Measurements from ENCODE around the gene GPN1.
A peak's percentile ranks its signal among the peaks of the same experiment; 100 is the strongest.

The GPN1 gene

GRCh38 chr2:27647737-27648136, 18.9 kb downstream of the GPN1 start:
- peaks cover 5% of the 10 kb centered on the region for H3K4me1 Mint-ChIP-seq
- no peak for ATAC-seq
- H3K36me3 Mint-ChIP-seq: peaks cover 99% of the 10 kb centered on the region
- H3K9me3 Mint-ChIP-seq: no peaks in the 10 kb centered on the region
- no peak overlapping the region for H3K4me3 Mint-ChIP-seq
- DNase-seq (ENCODE audit: low spot score in 2 of 2): no peak
- H3K27ac Mint-ChIP-seq: peak overlapping the region; percentile 72

GRCh38 chr2:27651056-27651455, 22.2 kb downstream of the GPN1 start:
- Mint-ChIP-seq H3K9me3 (no peaks in the 10 kb centered on the region), H3K4me1 (peaks cover 18% of the 10 kb centered on the region), H3K27ac (no peak overlapping the region), H3K36me3 (peaks cover 99% of the 10 kb centered on the region), H3K4me3 (no peak overlapping the region)
- no peak for ATAC-seq
- no peak for DNase-seq (ENCODE audit: low spot score in 2 of 2)

GRCh38 chr2:27652341-27652740, 23.5 kb downstream of the GPN1 start:
- peaks cover 18% of the 10 kb centered on the region for H3K4me1 Mint-ChIP-seq
- DNase-seq (ENCODE audit: low spot score in 2 of 2) (no peak), ATAC-seq (no peak)
- H3K4me3 Mint-ChIP-seq: no peak overlapping the region
- peak overlapping the region; percentile 23 for H3K27ac Mint-ChIP-seq
- no peaks in the 10 kb centered on the region for H3K9me3 Mint-ChIP-seq
- H3K36me3 Mint-ChIP-seq: peaks cover 99% of the 10 kb centered on the region

- no peaks in the 10 kb centered on the region for H3K9me3 Mint-ChIP-seq
- no peak for DNase-seq (ENCODE audit: low spot score in 2 of 2)
- peak overlapping the region; percentile 23 for H3K27ac Mint-ChIP-seq
- H3K36me3 Mint-ChIP-seq: peaks cover 99% of the 10 kb centered on the region
- peaks cover 18% of the 10 kb centered on the region for H3K4me1 Mint-ChIP-seq
- ATAC-seq: peak; percentile 64
- no peak overlapping the region for H3K4me3 Mint-ChIP-seq
These were observed 23.9 kb downstream of the GPN1 start for GRCh38 chr2:27652790-27653189.

GRCh38 chr2:27653397-27653796, 24.5 kb downstream of the GPN1 start:
- no peaks in the 10 kb centered on the region for H3K9me3 Mint-ChIP-seq
- H3K27ac Mint-ChIP-seq: peak overlapping the region; percentile 6
- no peak overlapping the region for H3K4me3 Mint-ChIP-seq

GRCh38 chr2:27655155-27655951, 26.5 kb downstream of the GPN1 start:
- H3K36me3 Mint-ChIP-seq: peaks cover 99% of the 10 kb centered on the region
- ATAC-seq (no peak), DNase-seq (ENCODE audit: low spot score in 2 of 2) (no peak)
- H3K4me3 Mint-ChIP-seq: no peak overlapping the region
- no peak overlapping the region for H3K27ac Mint-ChIP-seq
- no peaks in the 10 kb centered on the region for H3K9me3 Mint-ChIP-seq
- peaks cover 18% of the 10 kb centered on the region for H3K4me1 Mint-ChIP-seq

More at GRCh38 chr2:27653397-27653796, 24.5 kb downstream of the GPN1 start:
- peaks cover 18% of the 10 kb centered on the region for H3K4me1 Mint-ChIP-seq
- DNase-seq (ENCODE audit: low spot score in 2 of 2) (no peak), ATAC-seq (no peak)
- H3K36me3 Mint-ChIP-seq: peaks cover 99% of the 10 kb centered on the region

- Mint-ChIP-seq H3K4me1 (peaks cover 28% of the 10 kb centered on the region), H3K36me3 (peaks cover 78% of the 10 kb centered on the region), H3K9me3 (no peaks in the 10 kb centered on the region), H3K27ac (peak overlapping the region; percentile 33), H3K4me3 (peak overlapping the region; percentile 95)
- DNase-seq (ENCODE audit: low spot score in 2 of 2) (no peak), ATAC-seq (no peak)
These were observed 32.5 kb downstream of the GPN1 start for GRCh38 chr2:27661371-27661770.

GRCh38 chr2:27663285-27664153, 34.7 kb downstream of the GPN1 start, which contains the start of the genes SLC4A1AP and SUPT7L:
TSS of gene SLC4A1AP (plus strand) at chr2:27663889. CDS start at chr2:27663915, 26 bp downstream.
TSS of gene SUPT7L (minus strand) at chr2:27663614. CDS start at chr2:27662192, 1,422 bp downstream.
- peak within 1 kb of the TSS; percentile 95 for H3K4me3 Mint-ChIP-seq
- ATAC-seq: peak; percentile 93
- no peaks in the 10 kb centered on the region for H3K9me3 Mint-ChIP-seq
- DNase-seq (ENCODE audit: low spot score in 2 of 2): peak; percentile 66 to 93
- peaks cover 28% of the 10 kb centered on the region for H3K4me1 Mint-ChIP-seq
- peaks cover 78% of the 10 kb centered on the region for H3K36me3 Mint-ChIP-seq
- H3K27ac Mint-ChIP-seq: peak within 1 kb of the TSS; percentile 97

GRCh38 chr2:27664154-27664574, 35.3 kb downstream of the GPN1 start:
- H3K36me3 Mint-ChIP-seq: peaks cover 78% of the 10 kb centered on the region
- ATAC-seq (peak; percentile 19), DNase-seq (ENCODE audit: low spot score in 2 of 2) (no peak)
- H3K4me1 Mint-ChIP-seq: peaks cover 28% of the 10 kb centered on the region
- H3K27ac Mint-ChIP-seq: peak overlapping the region; percentile 97
- H3K9me3 Mint-ChIP-seq: no peaks in the 10 kb centered on the region
- H3K4me3 Mint-ChIP-seq: peak overlapping the region; percentile 95

GRCh38 chr2:27664622-27665363, 35.9 kb downstream of the GPN1 start:
- Mint-ChIP-seq H3K27ac (peak overlapping the region; percentile 97), H3K4me3 (peak overlapping the region; percentile 95), H3K4me1 (peaks cover 28% of the 10 kb centered on the region), H3K36me3 (peaks cover 78% of the 10 kb centered on the region), H3K9me3 (no peaks in the 10 kb centered on the region)
- no peak for ATAC-seq
- no peak for DNase-seq (ENCODE audit: low spot score in 2 of 2)

GRCh38 chr2:27667446-27667845, 38.6 kb downstream of the GPN1 start:
- peaks cover 28% of the 10 kb centered on the region for H3K4me1 Mint-ChIP-seq
- H3K4me3 Mint-ChIP-seq: no peak overlapping the region
- peaks cover 80% of the 10 kb centered on the region for H3K36me3 Mint-ChIP-seq
- no peak for DNase-seq (ENCODE audit: low spot score in 2 of 2)
- no peak overlapping the region for H3K27ac Mint-ChIP-seq
- no peaks in the 10 kb centered on the region for H3K9me3 Mint-ChIP-seq
- ATAC-seq: no peak

- Mint-ChIP-seq H3K4me1 (peaks cover 12% of the 10 kb centered on the region), H3K4me3 (no peak overlapping the region), H3K27ac (no peak overlapping the region), H3K9me3 (no peaks in the 10 kb centered on the region), H3K36me3 (peaks cover 100% of the 10 kb centered on the region)
- no peak for DNase-seq (ENCODE audit: low spot score in 2 of 2)
- no peak for ATAC-seq
These were observed 42.4 kb downstream of the GPN1 start for GRCh38 chr2:27671235-27671634.

- ATAC-seq (no peak), DNase-seq (ENCODE audit: low spot score in 2 of 2) (no peak)
- H3K4me1 Mint-ChIP-seq: peaks cover 12% of the 10 kb centered on the region
- peaks cover 100% of the 10 kb centered on the region for H3K36me3 Mint-ChIP-seq
- peak overlapping the region; percentile 9 for H3K27ac Mint-ChIP-seq
- H3K4me3 Mint-ChIP-seq: no peak overlapping the region
- H3K9me3 Mint-ChIP-seq: no peaks in the 10 kb centered on the region
These were observed 44.1 kb downstream of the GPN1 start for GRCh38 chr2:27672723-27673486.

GRCh38 chr2:27680571-27680970, 51.7 kb downstream of the GPN1 start:
- ATAC-seq: no peak
- no peaks in the 10 kb centered on the region for H3K9me3 Mint-ChIP-seq
- H3K27ac Mint-ChIP-seq: peak overlapping the region; percentile 95
- H3K4me3 Mint-ChIP-seq: no peak overlapping the region
- peaks cover 81% of the 10 kb centered on the region for H3K36me3 Mint-ChIP-seq
- H3K4me1 Mint-ChIP-seq: peaks cover 47% of the 10 kb centered on the region
- peak in 1 of 2 donors; percentile 28 for DNase-seq (ENCODE audit: low spot score in 2 of 2)

Data from stimulated activated effector memory CD8-positive, alpha-beta T cell treated with anti-CD3 and anti-CD28 coated beads, Interleukin-12 subunit alpha, Interleukin-12 subunit beta, amount 100 ng/mL, for 72 hours (primary cell).